H1 (cell line): ENCODE data around the gene NUTM2F. TPM values are rescaled to one million over a fixed set of nuclear protein-coding genes. Genes with fewer than 3 reads are reported as not detected.
"Not testable (repeated sequence)": the region's sequence is repeated elsewhere in the genome, so short reads cannot be mapped to it uniquely, and the experiment has no call there.

Experiments used
- CTCF ChIA-PET: fragments of 300-600 bp; sonication (Branson Sonifier 250); formaldehyde crosslinking; loops from one replicate; lab custom pipeline; 2021; ENCODE audit not compliant: partially characterized antibody; lab: Charles Lee
- POLR2A ChIA-PET: fragments of 300-600 bp; sonication (Branson Sonifier 250); formaldehyde crosslinking; loops from one replicate; lab custom pipeline; 2021; ENCODE audit warnings: inconsistent platforms; ENCODE audit not compliant: partially characterized antibody; lab: Charles Lee
- DNase-seq, 2 experiments: peaks; one replicate each; pipeline versions ENCODE4 v3.0.0 to v3.0.0-alpha.2; 2010 to 2022; ENCODE audit warnings: low spot score in 2 of 2, low read depth in 1 of 2, mixed read lengths in 1 of 2
- FAIRE-seq: peaks from 2 replicates; lab custom pipeline; 2011; peaks lifted over from hg19 to GRCh38; lab: Jason Lieb, UNC
- H2AFZ ChIP-seq: 2 replicates; pipeline ENCODE4 v1.8.1; 2012; ENCODE audit warnings: low read length, inconsistent platforms
- H2AK5ac ChIP-seq: 2 replicates; pipeline ENCODE4 v1.6.1; 2013; ENCODE audit warnings: low read depth, low read length
- H2BK120ac ChIP-seq: replicated peaks from 2 replicates; pipeline ENCODE3; 2013; ENCODE audit warnings: low read depth, low read length, inconsistent platforms
- H2BK12ac ChIP-seq: 2 replicates; pipeline ENCODE4 v1.6.1; 2013; ENCODE audit warnings: low read depth, low read length
- H2BK15ac ChIP-seq: 2 replicates; pipeline ENCODE4 v1.6.1; 2013; ENCODE audit warnings: low read length
- H2BK20ac ChIP-seq: 2 replicates; pipeline ENCODE4 v1.6.1; 2013; ENCODE audit warnings: low read length
- H2BK5ac ChIP-seq: 2 replicates; pipeline ENCODE4 v1.6.1; 2013; ENCODE audit warnings: low read depth, low read length
- H3K14ac ChIP-seq: 2 replicates; pipeline ENCODE4 v1.6.1; 2013; ENCODE audit warnings: inconsistent platforms; ENCODE audit not compliant: insufficient read length
- H3K18ac ChIP-seq: 2 replicates; pipeline ENCODE4 v1.6.1; 2013; ENCODE audit warnings: low read length; ENCODE audit errors: extremely low read depth
- H3K23ac ChIP-seq: 2 replicates; pipeline ENCODE4 v1.6.1; 2013; ENCODE audit warnings: inconsistent platforms; ENCODE audit not compliant: insufficient read length
- H3K23me2 ChIP-seq: 2 replicates; pipeline ENCODE4 v1.6.1; 2013; ENCODE audit warnings: low read depth, low read length
- H3K27ac ChIP-seq: 2 replicates; pipeline ENCODE4 v1.6.1; 2011; ENCODE audit warnings: low read depth, low read length, inconsistent platforms
- H3K27me3 ChIP-seq, 4 experiments: replicated peaks in 1 of 4; 1 replicate in 1 of 4; 2 replicates in 3 of 4; pipeline versions ENCODE4 v1.6.1 to v1.8.1; 2011 to 2013; ENCODE audit warnings: low read length in 3 of 4, mild to moderate bottlenecking in 3 of 4, inconsistent platforms in 2 of 4, mixed read lengths in 2 of 4, moderate library complexity in 1 of 4; ENCODE audit not compliant: control insufficient read depth in 3 of 4, insufficient read depth in 3 of 4; ENCODE audit errors: extremely low read depth in 1 of 4
- H3K36me3 ChIP-seq, 4 experiments: 2 replicates each; pipeline versions ENCODE4 v1.6.1 to v1.8.1; 2011 to 2013; ENCODE audit warnings: mild to moderate bottlenecking in 4 of 4, low read length in 3 of 4, moderate library complexity in 2 of 4, control low read depth in 1 of 4, inconsistent platforms in 1 of 4; ENCODE audit not compliant: insufficient read depth in 4 of 4, control insufficient read depth in 2 of 4
- H3K4ac ChIP-seq: replicated peaks from 2 replicates; pipeline ENCODE3; 2013; ENCODE audit warnings: low read length, low read depth, mixed read lengths, inconsistent platforms; ENCODE audit not compliant: insufficient read length
- H3K4me1 ChIP-seq, 4 experiments: replicated peaks in 1 of 4; 1 replicate in 1 of 4; 2 replicates in 3 of 4; pipeline versions ENCODE4 v1.6.1 to v1.8.1; 2011 to 2013; ENCODE audit warnings: low read length in 3 of 4, inconsistent platforms in 2 of 4, mixed read lengths in 1 of 4; ENCODE audit not compliant: insufficient read depth in 4 of 4, control insufficient read depth in 3 of 4
- H3K4me2 ChIP-seq, 2 experiments: 2 replicates each; pipeline versions ENCODE4 v1.6.1 to v1.8.1; 2011 to 2013; ENCODE audit warnings: low read depth in 2 of 2, low read length in 2 of 2, control low read depth in 1 of 2, inconsistent platforms in 1 of 2, mild to moderate bottlenecking in 1 of 2; ENCODE audit not compliant: insufficient read depth in 1 of 2
- H3K4me3 ChIP-seq, 4 experiments: fragments of 200-600, 300-600 bp in 1 of 4; sonication (generic), shearing (Covaris generic), sonication (Bioruptor Twin) in 1 of 4; 2 replicates each; pipeline versions ENCODE4 v1.5.1 to v1.8.1; 2011 to 2016; ENCODE audit warnings: low read length in 4 of 4, low read depth in 3 of 4, control low read depth in 2 of 4, inconsistent platforms in 2 of 4, mild to moderate bottlenecking in 2 of 4, mixed read lengths in 1 of 4, moderate library complexity in 1 of 4; ENCODE audit not compliant: insufficient read depth in 2 of 4; ENCODE audit errors: extremely low read depth in 1 of 4
- H3K56ac ChIP-seq: replicated peaks from 2 replicates; pipeline ENCODE3; 2013; ENCODE audit warnings: low read depth, mild to moderate bottlenecking, mixed read lengths, low read length, inconsistent platforms; ENCODE audit not compliant: insufficient read length
- H3K79me1 ChIP-seq: 2 replicates; pipeline ENCODE4 v1.6.1; 2013; ENCODE audit warnings: low read depth, low read length, control low read depth
- H3K79me2 ChIP-seq, 2 experiments: 2 replicates each; pipeline versions ENCODE4 v1.6.1 to v1.8.1; 2012 to 2013; ENCODE audit warnings: low read length in 2 of 2, mild to moderate bottlenecking in 2 of 2, inconsistent platforms in 1 of 2; ENCODE audit not compliant: insufficient read depth in 2 of 2, control insufficient read depth in 1 of 2
- H3K9ac ChIP-seq, 4 experiments: replicated peaks in 1 of 4; 1 replicate in 1 of 4; 2 replicates in 3 of 4; pipeline versions ENCODE4 v1.6.1 to v1.8.1; 2011 to 2013; ENCODE audit warnings: low read depth in 3 of 4, low read length in 3 of 4, control low read depth in 2 of 4, mild to moderate bottlenecking in 2 of 4, moderate library complexity in 2 of 4, inconsistent platforms in 1 of 4; ENCODE audit errors: extremely low read depth in 1 of 4
- H3K9me3 ChIP-seq, 2 experiments: 2 replicates each; pipeline versions ENCODE4 v1.6.1 to v1.8.1; 2012 to 2013; ENCODE audit warnings: mild to moderate bottlenecking in 2 of 2, moderate library complexity in 2 of 2, control low read depth in 1 of 2, inconsistent platforms in 1 of 2, low read depth in 1 of 2, low read length in 1 of 2, mixed read lengths in 1 of 2; ENCODE audit not compliant: insufficient read depth in 2 of 2
- H4K20me1 ChIP-seq, 2 experiments: replicated peaks in 1 of 2; 2 replicates each; pipeline versions ENCODE3 to v1.8.1; 2011 to 2013; ENCODE audit warnings: inconsistent platforms in 2 of 2, low read length in 2 of 2, mild to moderate bottlenecking in 1 of 2; ENCODE audit not compliant: insufficient read depth in 2 of 2, control insufficient read depth in 1 of 2
- H4K5ac ChIP-seq: 2 replicates; pipeline ENCODE4 v1.6.1; 2013; ENCODE audit warnings: low read length, low read depth, mixed read lengths, inconsistent platforms; ENCODE audit not compliant: insufficient read length
- H4K8ac ChIP-seq: 2 replicates; pipeline ENCODE4 v1.8.0; 2013; ENCODE audit warnings: mild to moderate bottlenecking, moderate library complexity, low read length, inconsistent platforms; ENCODE audit not compliant: insufficient read depth; ENCODE audit errors: extremely low read depth
- H4K91ac ChIP-seq: replicated peaks from 2 replicates; pipeline ENCODE3; 2013; ENCODE audit warnings: low read length, mixed read lengths, inconsistent platforms; ENCODE audit not compliant: insufficient read length
- WGBS, 2 experiments: shearing (Covaris generic) in 1 of 2; methylation state at CpG; one replicate each; pipeline versions ENCODE4 v1.1.6 to v1.1.7; 2013 to 2015; ENCODE audit warnings: low lambda C conversion rate in 2 of 2, mixed read lengths in 2 of 2, inconsistent platforms in 1 of 2, low coverage in 1 of 2, missing lambda C conversion rate in 1 of 2; ENCODE audit not compliant: insufficient replicate concordance in 2 of 2, insufficient coverage in 1 of 2, insufficient read length in 1 of 2; ENCODE audit errors: extremely low coverage in 1 of 2, missing lambda C conversion rate in 1 of 2; 5-methylcytosine and 5-hydroxymethylcytosine counted together
- polyA plus RNA-seq, 7 experiments: library from polyadenylated mRNA; depleted of rRNA in 3 of 7; stranded (reverse) in 5 of 7; unstranded in 2 of 7; fragments of >200 nt in 5 of 7; fragments of 200-250 nt in 2 of 7; gene quantifications; 1 replicate in 5 of 7; 2 replicates in 1 of 7; 4 replicates in 1 of 7; pipeline versions ENCODE4 v1.2.1 to v1.2.3, GENCODE V29; 2011 to 2013; ENCODE audit warnings: missing spikeins in 2 of 7, mixed read lengths in 2 of 7
- total RNA-seq: library from RNA; stranded (reverse); fragmentation: NEBNext Ultra II Directional; extraction: Animal tissue kit (Norgen Biotek cat#: 25700); gene quantifications from 2 replicates; pipeline ENCODE4 v1.2.1, GENCODE V29; 2021

The NUTM2F gene
- total and polyA plus RNA-seq, 2 of the 8 experiments (the other 6 are each of a cell fraction or from before 2014, with no cell fraction given), result 0.06 to 0.19 TPM

DNA sequence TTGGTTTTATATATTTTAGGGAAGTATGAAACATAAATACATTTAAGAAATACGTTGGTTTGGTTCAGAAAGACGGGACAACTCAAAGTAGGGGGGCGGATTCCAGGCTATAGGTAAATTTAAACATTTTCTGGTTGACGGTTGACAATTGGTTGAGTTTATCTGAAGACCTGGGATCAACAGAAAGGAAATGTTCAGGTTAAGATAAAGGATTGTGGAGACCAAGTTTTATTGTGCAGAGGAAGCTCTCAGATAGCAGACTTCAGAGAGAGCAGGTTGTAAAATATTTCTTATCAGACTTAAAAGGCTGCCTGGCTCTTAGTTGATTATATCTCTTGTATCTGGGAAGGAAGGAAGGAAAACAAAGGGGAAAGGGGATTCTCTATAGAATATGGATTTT, 51.4 kb downstream of the NUTM2F start:
- H3K56ac ChIP-seq, H2BK120ac ChIP-seq, H4K91ac ChIP-seq, H3K4me1 ChIP-seq, H4K5ac ChIP-seq, H3K27ac ChIP-seq, H3K18ac ChIP-seq, H4K20me1 ChIP-seq, H3K23ac ChIP-seq, H3K14ac ChIP-seq, H3K4me3 ChIP-seq, H3K9me3 ChIP-seq, DNase-seq, H3K27me3 ChIP-seq, H4K8ac ChIP-seq, H2BK5ac ChIP-seq, FAIRE-seq, H3K79me1 ChIP-seq, H3K4me2 ChIP-seq, H2AK5ac ChIP-seq, H2BK12ac ChIP-seq, H3K9ac ChIP-seq, H2BK20ac ChIP-seq, H3K4ac ChIP-seq, H2AFZ ChIP-seq, H3K23me2 ChIP-seq, H2BK15ac ChIP-seq, POLR2A ChIA-PET: not testable (repeated sequence)
- 89% methylated on average over 4 of the region's 4 CpGs; no CpG with 5 or more reads in 1 of the 2 experiments for WGBS, 2 experiments
- CTCF ChIA-PET, result interaction anchor here (0.7 kb wide), 1 partner anchor 1171 kb away, joined by 3 read pairs; no protein-coding TSS in a partner anchor
- Histone ChIP-seq H3K36me3 (peaks cover 0 to 13% (median 0%) of the 10 kb centered on the region in 4 experiments; a peak in 2 of 8 replicates), H3K79me2 (peaks cover 0 to 11% of the 10 kb centered on the region in 2 experiments; a peak in 1 of 4 replicates)
